AG10803 (cell line): ENCODE measurements around the gene C8G.

Experiments
- DNase-seq: peaks from one replicate; pipeline ENCODE4 v3.0.0; 2010; ENCODE audit warnings: low read depth
- H3K4me3 ChIP-seq: 2 replicates; pipeline ENCODE4 v1.5.1; 2011; ENCODE audit warnings: mild to moderate bottlenecking, low read length, control low read depth
- CTCF ChIP-seq: conservative IDR thresholded peaks from 2 replicates; pipeline ENCODE4 v1.5.1; 2011; ENCODE audit warnings: mild to moderate bottlenecking, low read length, control low read depth, inconsistent platforms

C8G gene

GRCh38 chr9:136981588-136982231 is 36.7 kb downstream of the C8G start:
- H3K4me3 ChIP-seq: no peak overlapping the region
- TF ChIP-seq CTCF: no peak
- no peak for DNase-seq

GRCh38 chr9:136982232-136983051 is 37.4 kb downstream of the C8G start, which contains the start of gene LCNL1:
Gene LCNL1, plus strand, starts transcription at chr9:136982993. Its CDS starts 594 bp downstream, at chr9:136983587.
- H3K4me3 ChIP-seq: no peak within 1 kb of the TSS
- DNase-seq: no peak
- TF ChIP-seq CTCF: no peak

GRCh38 chr9:136983167-136983566 is 38.1 kb downstream of the C8G start:
- no peak for DNase-seq
- TF ChIP-seq CTCF: no peak
- H3K4me3 ChIP-seq: no peak overlapping the region

- DNase-seq: no peak
- no peak for TF ChIP-seq CTCF
- H3K4me3 ChIP-seq: no peak overlapping the region
These were observed 38.7 kb downstream of the C8G start for GRCh38 chr9:136983656-136984314.

GRCh38 chr9:136984464-136985026 is 39.5 kb downstream of the C8G start:
- H3K4me3 ChIP-seq: no peak overlapping the region
- no peak for TF ChIP-seq CTCF
- DNase-seq: no peak

GRCh38 chr9:136985027-136985602 is 40.1 kb downstream of the C8G start:
- no peak for DNase-seq
- H3K4me3 ChIP-seq: no peak overlapping the region
- TF ChIP-seq CTCF: no peak
